ENCODE measurements around the gene ACOT7.

ACOT7 gene

GRCh38 chr1:6234502-6235295, 158.9 kb downstream of the ACOT7 start:
- H3K27ac ChIP-seq (ENCODE audit: low read length) = peak overlapping the region; percentile 79

GRCh38 chr1:6233376-6233775, 160.2 kb downstream of the ACOT7 start:
- H2AFZ ChIP-seq (ENCODE audit: low read depth, low read length) = no peak overlapping the region
- peaks cover 59% of the 10 kb centered on the region for H3K36me3 ChIP-seq (ENCODE audit: insufficient read depth, low read length)
- no peaks in the 10 kb centered on the region for H3K9me3 ChIP-seq (ENCODE audit: insufficient read depth, low read length, severe bottlenecking)
- ATAC-seq (ENCODE audit: insufficient read depth, low read depth) (no peak), DNase-seq (no peak)
- no peak for TF ChIP-seq EZH2 (IDR thresholded peaks at IDR 0.05; ENCODE audit: borderline replicate concordance, low read depth, low read length, severe bottlenecking)
- no peak for TF ChIP-seq CTCF (IDR thresholded peaks at IDR 0.05; ENCODE audit: borderline replicate concordance, extremely low read depth, low read length, poor library complexity, severe bottlenecking)
- H3K9ac ChIP-seq (ENCODE audit: low read depth, low read length) = peak overlapping the region; percentile 88
- no peaks in the 10 kb centered on the region for H3K27me3 ChIP-seq (ENCODE audit: insufficient read depth, low read length, poor library complexity)
- H3K4me1 ChIP-seq (ENCODE audit: insufficient read depth, low read length) = peaks cover 43% of the 10 kb centered on the region
- peaks cover 18% of the 10 kb centered on the region for H4K20me1 ChIP-seq (ENCODE audit: insufficient read depth, low read length)
- peak overlapping the region; percentile 74 for H3K4me2 ChIP-seq (ENCODE audit: insufficient read depth, low read length)
- H3K4me3 ChIP-seq (ENCODE audit: low read depth in 1 of 2, low read length in 2 of 2) = no peak overlapping the region
- H3K27ac ChIP-seq (ENCODE audit: low read length) = no peak overlapping the region
- peaks cover 60% of the 10 kb centered on the region for H3K79me2 ChIP-seq (ENCODE audit: insufficient read depth, low read length)

More at GRCh38 chr1:6234502-6235295, 158.9 kb downstream of the ACOT7 start:
- H3K9me3 ChIP-seq (ENCODE audit: insufficient read depth, low read length, severe bottlenecking) = no peaks in the 10 kb centered on the region
- peaks cover 53% of the 10 kb centered on the region for H3K79me2 ChIP-seq (ENCODE audit: insufficient read depth, low read length)
- TF ChIP-seq CTCF (IDR thresholded peaks at IDR 0.05; ENCODE audit: borderline replicate concordance, extremely low read depth, low read length, poor library complexity, severe bottlenecking) = no peak
- no peak for TF ChIP-seq EZH2 (IDR thresholded peaks at IDR 0.05; ENCODE audit: borderline replicate concordance, low read depth, low read length, severe bottlenecking)
- H4K20me1 ChIP-seq (ENCODE audit: insufficient read depth, low read length) = peaks cover 18% of the 10 kb centered on the region
- peaks cover 48% of the 10 kb centered on the region for H3K36me3 ChIP-seq (ENCODE audit: insufficient read depth, low read length)
- H3K4me3 ChIP-seq (ENCODE audit: low read depth in 1 of 2, low read length in 2 of 2) = peak overlapping the region; percentile 32 to 93; a peak in 3 of 4 replicates
- no peak for ATAC-seq (ENCODE audit: insufficient read depth, low read depth)
- peaks cover 43% of the 10 kb centered on the region for H3K4me1 ChIP-seq (ENCODE audit: insufficient read depth, low read length)
- peak overlapping the region; percentile 74 for H3K4me2 ChIP-seq (ENCODE audit: insufficient read depth, low read length)
- no peak for DNase-seq
- peak overlapping the region; percentile 94; the same call in 1 of the 2 replicates for H2AFZ ChIP-seq (ENCODE audit: low read depth, low read length)
- peak overlapping the region; percentile 88 for H3K9ac ChIP-seq (ENCODE audit: low read depth, low read length)
- no peaks in the 10 kb centered on the region for H3K27me3 ChIP-seq (ENCODE audit: insufficient read depth, low read length, poor library complexity)

- no peaks in the 10 kb centered on the region for H3K9me3 ChIP-seq (ENCODE audit: insufficient read depth, low read length, severe bottlenecking)
- peaks cover 50% of the 10 kb centered on the region for H4K20me1 ChIP-seq (ENCODE audit: insufficient read depth, low read length)
- H2AFZ ChIP-seq (ENCODE audit: low read depth, low read length) = no peak overlapping the region
- no peak overlapping the region for H3K9ac ChIP-seq (ENCODE audit: low read depth, low read length)
- peaks cover 93% of the 10 kb centered on the region for H3K36me3 ChIP-seq (ENCODE audit: insufficient read depth, low read length)
- H3K4me2 ChIP-seq (ENCODE audit: insufficient read depth, low read length) = no peak overlapping the region
- H3K27ac ChIP-seq (ENCODE audit: low read length) = no peak overlapping the region
- no peak for ATAC-seq (ENCODE audit: insufficient read depth, low read depth)
- TF ChIP-seq EZH2 (IDR thresholded peaks at IDR 0.05; ENCODE audit: borderline replicate concordance, low read depth, low read length, severe bottlenecking) (no peak), CTCF (IDR thresholded peaks at IDR 0.05; ENCODE audit: borderline replicate concordance, extremely low read depth, low read length, poor library complexity, severe bottlenecking) (no peak)
- DNase-seq = no peak
- no peaks in the 10 kb centered on the region for H3K4me1 ChIP-seq (ENCODE audit: insufficient read depth, low read length)
- peaks cover 36% of the 10 kb centered on the region for H3K79me2 ChIP-seq (ENCODE audit: insufficient read depth, low read length)
- no peaks in the 10 kb centered on the region for H3K27me3 ChIP-seq (ENCODE audit: insufficient read depth, low read length, poor library complexity)
- no peak overlapping the region for H3K4me3 ChIP-seq (ENCODE audit: low read depth in 1 of 2, low read length in 2 of 2)
These were observed 167.9 kb downstream of the ACOT7 start for GRCh38 chr1:6225651-6226050.
